Activated CD4-positive, CD25-positive, alpha-beta regulatory T cell treated with anti-CD3 and anti-CD28 coated beads, Interleukin-2, amount 50 U/mL, for 72 hours (primary cell): Measurements from ENCODE around the gene NUMA1.

Experiments used
- DNase-seq: peaks from one replicate; pipeline ENCODE4 v3.0.0; 2021

Gene NUMA1

DNA sequence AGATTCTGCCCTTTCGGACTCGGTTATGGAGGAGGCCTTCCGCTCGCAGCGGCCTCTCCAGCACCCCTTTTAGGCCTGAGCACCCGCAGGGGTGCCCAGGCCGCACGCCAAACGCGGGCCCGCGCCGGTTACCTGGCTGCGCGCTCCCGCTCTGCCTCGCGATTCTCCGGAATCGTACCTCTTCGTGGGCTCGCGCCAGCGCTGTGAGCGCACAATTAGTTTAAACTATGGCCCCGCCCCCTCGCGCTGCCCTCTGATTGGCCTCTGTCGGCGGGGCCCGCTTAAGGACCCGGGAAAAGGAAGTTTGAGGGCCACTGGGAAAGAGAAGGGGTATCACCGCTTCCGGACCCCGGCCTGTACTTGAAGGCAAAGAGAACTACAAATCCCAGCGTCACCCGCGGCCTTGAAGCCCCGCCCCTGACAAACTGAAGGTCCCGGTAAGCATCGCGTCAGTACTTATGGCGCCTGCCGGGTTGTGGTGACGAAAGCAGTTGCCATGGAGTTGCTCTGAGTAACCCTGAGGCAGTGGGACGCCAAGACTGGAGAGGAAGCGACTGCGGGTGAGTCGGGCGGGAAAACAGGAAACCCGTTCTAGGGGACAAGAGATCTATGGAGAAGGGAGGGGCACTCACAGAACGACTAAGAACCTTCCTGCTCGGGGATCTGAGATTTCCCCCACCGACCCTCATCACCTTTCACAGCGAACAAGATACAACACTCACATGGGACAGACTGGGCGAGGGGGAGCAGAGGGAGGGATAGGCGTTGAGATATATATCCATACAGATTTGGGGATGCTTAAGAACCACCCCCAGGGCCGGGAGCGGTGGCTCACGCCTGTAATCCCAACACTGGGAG is at the start of gene NUMA1, which contains the start of gene LRRC51:
Gene NUMA1 (minus strand): TSS at position 217 of the 858 bp plus-strand sequence. CDS start 44,599 bp downstream, outside the sequence.
Gene LRRC51 (plus strand): TSS at position 525 of the 858 bp plus-strand sequence. CDS start 8,234 bp downstream, outside the sequence.
- peak; percentile 98 for DNase-seq

- no peak for DNase-seq
These were observed 49.0 kb upstream of the NUMA1 start for GRCh38 chr11:72129381-72129780.

GRCh38 chr11:72127923-72128322 is 47.6 kb upstream of the NUMA1 start:
- no peak for DNase-seq

DNA sequence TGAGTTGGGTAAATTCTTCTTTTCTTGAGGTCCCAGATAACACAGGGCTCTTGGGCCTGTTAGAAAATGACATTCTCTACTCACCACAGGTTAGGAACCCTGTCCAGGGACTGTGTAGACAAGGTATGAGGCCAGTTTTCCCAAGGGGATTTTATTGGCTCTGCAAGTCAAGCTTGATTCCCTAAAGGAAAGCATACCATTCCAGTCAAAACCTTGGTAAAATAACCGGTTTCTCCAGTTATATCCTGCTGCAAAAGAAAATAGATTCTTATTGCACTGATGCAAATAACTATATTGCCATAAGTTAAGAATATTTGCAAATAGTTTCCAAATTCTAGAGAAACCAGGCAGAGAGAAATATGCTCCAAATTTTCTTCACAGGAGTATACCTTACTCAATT is 45.6 kb upstream of the NUMA1 start:
- DNase-seq: no peak

GRCh38 chr11:72124046-72124445 is 43.7 kb upstream of the NUMA1 start:
- DNase-seq: no peak

DNA sequence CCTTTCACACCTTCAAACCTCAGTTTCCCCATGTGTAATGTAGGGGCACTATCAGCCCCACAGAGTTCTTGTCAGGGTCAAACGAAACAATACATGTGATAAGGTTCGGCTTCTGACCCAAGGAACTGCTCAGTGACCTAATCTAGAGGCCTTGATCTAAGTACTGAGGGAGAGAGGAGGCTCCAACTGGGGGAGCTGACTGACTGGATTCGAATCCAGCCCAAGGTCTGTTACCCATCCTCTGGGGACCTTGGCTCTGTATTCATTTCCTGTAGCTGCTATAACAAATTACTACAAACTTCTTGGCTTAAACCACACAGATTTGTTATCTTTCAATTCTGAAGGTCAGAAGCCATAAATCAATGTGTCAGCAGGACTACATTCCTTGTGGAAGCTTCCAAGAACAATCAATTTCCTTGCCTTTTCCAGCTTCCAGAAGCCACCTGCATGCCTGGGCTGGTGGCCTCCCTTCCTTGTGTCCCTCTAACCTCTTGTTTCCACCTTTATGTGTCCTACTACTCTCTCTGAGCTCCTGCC is 42.8 kb upstream of the NUMA1 start:
- DNase-seq: no peak

DNA sequence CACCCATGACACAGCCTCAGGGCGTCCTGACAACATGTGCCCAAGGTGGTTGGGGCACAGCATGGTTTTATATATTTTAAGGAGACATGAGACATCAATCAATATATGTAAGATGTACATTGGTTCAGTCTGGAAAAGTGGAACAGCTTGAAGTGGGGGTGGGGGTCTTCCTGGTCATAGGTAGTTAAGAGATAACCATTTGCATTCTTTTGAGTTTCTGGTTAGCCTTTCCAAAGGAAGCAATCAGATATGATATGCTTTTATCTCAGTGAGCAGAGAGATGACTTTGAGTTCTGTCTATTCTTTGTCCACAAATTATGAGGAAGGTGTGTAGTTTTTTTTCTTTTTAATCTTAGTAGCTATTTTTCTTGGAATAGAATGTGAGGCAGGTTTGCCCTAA is 42.3 kb upstream of the NUMA1 start:
- DNase-seq: no peak

GRCh38 chr11:72120930-72121329 is 40.6 kb upstream of the NUMA1 start:
- DNase-seq: no peak

GRCh38 chr11:72119198-72119597 is 38.9 kb upstream of the NUMA1 start:
- DNase-seq: no peak

DNA sequence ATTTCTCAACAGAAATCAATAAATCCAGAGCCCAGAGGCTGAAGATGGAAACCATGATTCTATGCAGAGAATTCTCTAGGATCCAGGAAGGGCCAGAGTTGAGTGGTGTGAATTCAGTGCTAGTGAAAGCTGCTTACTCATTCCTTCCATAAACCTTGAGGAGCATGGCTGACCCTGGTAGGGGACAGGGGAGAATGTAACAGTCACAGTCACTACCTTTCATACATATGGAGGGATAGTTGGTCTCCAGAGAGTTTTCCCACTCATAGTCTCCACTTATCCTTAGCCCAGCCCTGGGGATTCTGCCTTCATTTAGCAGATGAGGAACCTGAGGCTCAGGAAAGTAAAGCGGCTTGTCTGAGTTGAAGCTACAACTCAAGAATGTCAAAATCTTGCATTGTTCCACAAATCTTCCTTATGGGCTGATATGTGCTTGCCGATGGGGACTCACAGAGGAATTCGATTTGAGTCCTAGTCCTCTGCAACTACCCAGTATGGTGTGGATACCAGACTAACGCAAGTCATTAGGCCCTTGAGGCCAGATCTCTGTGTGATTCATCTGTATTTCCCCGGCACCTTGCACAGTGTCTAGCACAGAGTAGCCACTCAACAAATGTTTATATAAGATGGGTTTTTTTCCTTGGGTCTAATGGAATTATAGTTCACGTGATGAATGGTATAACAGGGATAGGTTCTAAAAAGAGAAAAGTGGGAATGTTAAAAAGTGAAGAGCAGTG is 35.8 kb upstream of the NUMA1 start:
- DNase-seq: no peak

DNA sequence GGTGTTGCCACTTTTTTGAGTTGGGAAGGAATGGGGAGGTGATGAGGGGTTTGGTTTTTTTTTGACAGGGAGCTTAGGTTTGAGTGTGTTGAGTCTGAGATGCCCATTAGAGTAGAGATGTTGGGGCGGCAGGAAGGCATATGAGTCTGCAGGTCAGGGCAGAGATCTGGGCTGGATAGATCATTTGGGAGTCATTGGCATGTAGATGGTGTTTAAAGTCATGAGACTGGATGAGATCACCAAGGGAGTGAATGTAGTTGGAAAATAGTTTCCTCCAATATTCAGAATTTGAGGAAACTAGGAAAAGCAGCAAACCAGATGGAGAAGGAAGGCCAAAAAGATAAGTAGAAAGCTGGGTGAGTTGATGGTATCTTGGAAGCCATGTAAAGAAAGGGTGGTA is 34.2 kb upstream of the NUMA1 start:
- no peak for DNase-seq

DNA sequence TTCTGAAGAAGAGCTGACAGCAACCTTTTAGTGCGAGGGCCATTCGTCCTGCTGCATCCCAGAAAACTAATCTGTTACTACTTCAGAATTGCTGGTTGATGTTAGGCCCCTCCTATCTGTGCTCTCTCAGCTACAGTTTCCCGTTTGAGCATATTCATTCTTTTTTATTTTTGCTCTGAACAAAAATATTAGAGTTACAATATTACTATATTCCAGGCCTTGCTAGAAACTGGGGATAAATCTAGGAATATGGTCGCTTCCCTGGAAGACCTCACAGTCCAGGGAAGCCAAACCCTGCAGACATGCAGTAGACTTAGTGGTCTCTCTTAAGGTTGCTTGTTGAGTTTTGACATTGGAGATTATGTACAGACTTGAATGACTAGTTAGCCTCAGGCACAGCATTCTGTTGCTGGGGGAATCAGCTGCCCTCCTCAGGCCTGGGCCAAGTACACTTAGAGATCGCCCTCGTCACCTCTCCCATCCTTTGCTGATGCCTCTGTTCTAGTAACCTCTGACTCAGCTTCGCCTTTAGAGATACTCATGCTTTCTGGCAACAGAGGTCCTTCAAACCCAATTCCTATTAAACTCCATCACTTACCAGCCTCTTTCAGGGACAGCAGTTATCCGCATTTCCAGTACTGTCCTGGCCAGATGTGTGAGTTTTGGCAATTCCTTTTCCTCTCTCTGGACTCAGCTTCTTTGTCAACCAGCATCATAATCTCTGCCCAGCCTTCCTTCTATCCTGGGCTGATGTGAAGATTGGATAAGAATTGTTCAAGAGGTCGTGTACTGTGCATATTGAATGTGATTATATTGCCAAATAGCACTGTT is 32.9 kb upstream of the NUMA1 start:
- no peak for DNase-seq

DNA sequence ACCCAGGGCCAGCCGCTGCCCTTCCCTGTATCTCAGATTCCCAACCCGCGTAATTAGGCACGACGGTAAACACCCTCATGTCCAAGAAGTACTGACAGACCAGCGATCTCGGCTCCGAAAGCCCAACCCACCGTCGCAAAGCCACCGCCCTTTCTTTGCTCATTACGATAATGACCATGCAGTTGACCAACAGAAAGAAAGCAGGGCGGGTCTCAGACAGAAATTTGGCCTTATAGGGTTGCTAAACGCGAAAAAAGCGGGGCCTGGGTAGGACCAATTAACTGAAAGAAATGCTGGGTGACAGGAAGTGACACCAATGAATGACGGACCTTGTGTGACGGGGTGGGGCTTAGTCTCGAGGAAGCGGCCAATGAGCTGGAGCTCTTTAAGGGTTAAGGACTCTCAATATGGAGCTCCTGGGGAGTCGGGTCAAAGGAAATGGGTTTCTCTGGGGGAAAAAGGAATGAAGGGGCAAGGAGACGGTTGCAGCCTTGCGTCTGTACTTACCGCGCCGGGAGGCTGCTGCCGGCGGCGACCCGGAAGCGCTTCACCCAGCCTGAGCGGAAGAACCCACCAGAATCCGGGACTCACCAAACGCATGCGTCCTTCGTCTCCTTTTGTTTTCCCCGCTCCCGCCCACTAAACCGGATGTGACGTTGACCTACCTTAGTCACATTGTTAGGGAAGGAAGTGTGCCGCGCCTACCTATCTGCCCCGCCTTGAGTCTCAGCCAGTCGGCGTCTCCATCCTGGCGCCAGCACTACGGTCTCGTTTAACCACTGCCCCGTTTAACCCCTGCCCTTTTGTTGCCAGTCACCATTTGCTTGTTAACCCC is 32.0 kb upstream of the NUMA1 start, which contains the start of gene ANAPC15:
Gene ANAPC15 (minus strand): TSS at position 553 of the 835 bp plus-strand sequence. CDS start 1,419 bp downstream, outside the sequence.
- peak; percentile 94 for DNase-seq

DNA sequence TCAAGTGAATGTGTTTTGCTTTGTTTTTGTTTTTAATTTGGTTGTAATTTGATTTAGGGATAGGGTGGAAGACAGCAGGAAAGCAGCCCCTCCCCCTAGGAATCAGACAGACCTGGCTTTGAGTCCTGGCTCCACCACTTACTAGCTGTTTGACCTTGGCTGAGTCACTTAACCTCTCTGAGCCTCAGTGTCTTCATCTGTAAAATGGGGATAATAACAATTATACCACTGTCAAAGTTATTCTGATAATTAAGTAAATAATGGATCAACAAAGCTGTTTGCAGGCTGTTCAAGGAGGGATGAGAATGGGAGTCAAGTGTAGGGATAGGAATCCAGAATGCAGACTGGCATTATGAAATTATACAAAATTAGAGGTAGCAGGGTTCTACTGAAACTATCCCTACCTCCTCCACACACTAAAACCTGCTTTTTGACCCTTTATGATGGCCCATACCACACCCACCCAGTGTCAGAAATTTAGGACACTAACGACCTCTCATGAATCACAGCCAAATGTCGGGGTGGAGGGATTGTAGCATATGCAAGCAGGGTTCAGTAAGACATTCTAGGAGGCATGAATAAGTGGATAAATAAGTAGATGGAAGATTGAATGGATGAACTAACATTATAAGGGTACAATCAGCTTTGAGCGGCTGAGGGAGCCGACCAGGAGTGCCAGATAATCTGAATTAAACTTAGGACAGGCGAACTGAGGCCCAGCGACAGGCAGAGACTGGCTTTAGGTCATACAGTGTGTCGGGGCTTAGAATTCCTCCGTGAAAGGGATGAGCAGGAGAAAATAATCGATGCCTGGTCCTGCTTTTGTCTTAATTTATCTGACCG is 31.2 kb upstream of the NUMA1 start:
- no peak for DNase-seq

GRCh38 chr11:72105888-72106287 is 25.5 kb upstream of the NUMA1 start, which contains the start of gene TOMT:
Gene TOMT (plus strand): TSS chr11:72105924. CDS start chr11:72105952, 28 bp downstream.
- DNase-seq: no peak

- DNase-seq: no peak
These were observed 23.4 kb upstream of the NUMA1 start for GRCh38 chr11:72103754-72104167.

- DNase-seq: peak; percentile 97
These were observed 22.8 kb upstream of the NUMA1 start, which contains the start of gene LAMTOR1 for GRCh38 chr11:72102946-72103753. Gene LAMTOR1 (minus strand): TSS chr11:72103297. CDS start chr11:72103224, 73 bp downstream.

DNA sequence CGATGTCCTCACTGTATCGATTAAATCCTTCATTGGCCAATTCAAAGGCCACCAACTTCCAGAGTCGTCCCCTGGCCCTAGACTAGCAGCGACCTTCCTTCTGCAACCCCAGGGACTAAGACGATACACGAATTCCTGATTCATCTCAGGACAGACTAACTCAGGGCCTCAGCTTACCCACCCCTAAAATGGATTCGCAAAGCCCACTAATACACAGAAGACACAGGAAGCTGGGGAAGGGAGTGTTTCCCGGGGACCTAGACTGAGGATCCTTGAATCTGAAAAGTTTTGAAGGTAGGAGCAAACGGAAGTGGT is 22.2 kb upstream of the NUMA1 start:
- DNase-seq: no peak

- DNase-seq: no peak
These were observed 21.8 kb upstream of the NUMA1 start for GRCh38 chr11:72102162-72102561.

DNA sequence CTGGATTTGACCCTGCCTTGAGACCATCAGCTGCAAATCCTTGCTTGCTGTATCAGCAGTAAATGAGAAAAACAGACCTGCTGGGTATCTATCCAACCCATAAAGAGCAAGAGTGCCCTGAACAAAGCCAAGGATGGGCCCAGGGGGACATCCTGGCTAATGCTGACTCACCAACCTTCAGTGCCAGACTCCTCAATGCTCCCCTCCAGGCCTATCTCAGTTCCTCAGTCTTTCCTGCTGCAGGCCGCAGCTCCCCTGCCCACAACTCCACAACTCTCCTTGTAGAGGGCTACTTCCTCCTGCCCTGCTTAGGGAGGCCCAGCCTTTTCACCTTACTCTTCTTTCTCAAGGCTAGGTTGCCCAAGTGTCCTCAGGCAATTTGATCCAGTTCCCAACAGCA is 20.1 kb upstream of the NUMA1 start:
- no peak for DNase-seq
